ENCODE measurements around the gene STX3. TPM values are rescaled to one million over a fixed set of nuclear protein-coding genes. Genes with fewer than 3 reads are reported as not detected.
"Not testable (repeated sequence)": the region's sequence is repeated elsewhere in the genome, so short reads cannot be mapped to it uniquely, and the experiment has no call there.

Gene STX3
- total and polyA plus RNA-seq, 4 donors, result 10.1 to 15.5 (median 11.8) TPM

DNA sequence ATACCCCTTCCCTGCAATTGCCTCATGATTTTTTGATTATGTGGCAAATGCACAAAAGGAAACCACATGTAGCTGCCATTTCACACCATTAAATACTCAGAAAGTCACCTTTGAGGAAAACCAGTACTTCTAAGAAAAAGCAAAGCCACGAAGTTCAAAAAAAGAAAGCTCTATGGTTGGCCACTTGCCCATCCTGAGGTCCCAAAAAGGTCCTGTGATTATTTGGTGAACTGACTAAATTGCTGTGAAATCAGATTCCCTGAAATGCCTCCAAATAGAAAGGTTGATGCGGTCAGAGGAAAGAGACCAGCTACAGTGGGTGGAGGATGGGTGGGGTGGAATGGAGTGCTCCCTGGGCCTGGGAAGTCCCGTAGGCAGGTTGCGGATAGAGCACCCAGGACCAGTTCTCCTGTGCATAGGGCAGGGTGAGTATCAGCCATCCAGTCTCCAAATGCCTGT is 28.5 kb downstream of the STX3 start:
- Histone ChIP-seq H3K27ac (ENCODE audit: low read depth, low read length) (no peak overlapping the region), H3K36me3 (ENCODE audit: control insufficient read depth, insufficient read depth, low read length) (no peaks in the 10 kb centered on the region), H3K9me3 (ENCODE audit: control insufficient read depth, insufficient read depth, low read length) (no peaks in the 10 kb centered on the region), H3K4me3 (ENCODE audit: low read depth, low read length) (no peak overlapping the region), H3K4me1 (ENCODE audit: control insufficient read depth, insufficient read depth, low read length) (no peaks in the 10 kb centered on the region), H3K27me3 (ENCODE audit: control insufficient read depth, insufficient read depth, low read length) (no peaks in the 10 kb centered on the region)
- DNase-seq (ENCODE audit: low read depth in 4 of 6, low spot score in 6 of 6), result no peak
- 87% methylated on average over 4 of the region's 4 CpGs for WGBS (ENCODE audit: insufficient coverage)

DNA sequence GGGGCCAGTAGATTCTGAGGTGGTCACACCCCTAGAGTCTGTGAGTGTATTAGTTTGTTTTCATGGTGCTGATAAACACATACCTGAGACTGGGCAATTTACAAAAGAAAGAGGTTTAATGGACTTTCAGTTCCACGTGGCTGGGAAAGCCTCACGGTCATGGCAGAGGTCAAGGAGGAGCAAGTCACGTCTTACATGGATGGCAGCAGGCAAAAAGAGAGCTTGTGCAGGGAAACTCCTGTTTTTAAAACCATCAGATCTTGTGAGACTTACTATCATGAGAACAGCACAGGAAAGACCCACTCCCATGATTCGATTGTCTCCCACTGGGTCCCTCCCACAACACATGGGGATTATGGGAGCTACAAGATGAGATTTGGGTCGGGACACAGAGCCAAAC is 29.3 kb downstream of the STX3 start:
- not testable (repeated sequence) for H3K9me3 ChIP-seq (ENCODE audit: control insufficient read depth, insufficient read depth, low read length); H3K27me3 ChIP-seq (ENCODE audit: control insufficient read depth, insufficient read depth, low read length); DNase-seq (ENCODE audit: low read depth in 4 of 6, low spot score in 6 of 6); H3K4me3 ChIP-seq (ENCODE audit: low read depth, low read length); H3K4me1 ChIP-seq (ENCODE audit: control insufficient read depth, insufficient read depth, low read length); H3K36me3 ChIP-seq (ENCODE audit: control insufficient read depth, insufficient read depth, low read length); H3K27ac ChIP-seq (ENCODE audit: low read depth, low read length)
- 91% methylated on average over 3 of the region's 5 CpGs for WGBS (ENCODE audit: insufficient coverage)

DNA sequence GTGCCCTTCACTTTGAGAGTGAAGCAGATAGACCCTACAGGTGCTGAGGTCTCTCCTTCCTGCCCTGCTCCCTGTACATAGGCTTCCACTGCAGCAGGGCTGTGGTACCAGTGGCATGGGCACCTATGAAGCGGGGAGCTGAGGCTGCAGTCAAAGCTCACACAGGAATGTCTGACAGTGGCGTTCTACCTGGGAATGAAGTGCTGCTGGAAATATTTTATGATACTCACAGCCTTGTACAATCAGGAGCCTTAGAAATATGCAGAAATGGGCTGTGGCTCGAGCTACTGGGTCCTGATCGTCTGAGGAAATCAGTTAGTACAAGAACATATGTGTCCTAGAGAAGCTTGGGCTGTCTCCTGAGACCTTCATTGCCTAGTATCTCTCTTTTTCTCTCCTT is 30.6 kb downstream of the STX3 start:
- Histone ChIP-seq H3K4me3 (ENCODE audit: low read depth, low read length) (no peak overlapping the region), H3K27ac (ENCODE audit: low read depth, low read length) (no peak overlapping the region), H3K9me3 (ENCODE audit: control insufficient read depth, insufficient read depth, low read length) (no peaks in the 10 kb centered on the region), H3K36me3 (ENCODE audit: control insufficient read depth, insufficient read depth, low read length) (peaks cover 1% of the 10 kb centered on the region), H3K27me3 (ENCODE audit: control insufficient read depth, insufficient read depth, low read length) (no peaks in the 10 kb centered on the region), H3K4me1 (ENCODE audit: control insufficient read depth, insufficient read depth, low read length) (no peaks in the 10 kb centered on the region)
- 100% methylated on average over 2 of the region's 4 CpGs for WGBS (ENCODE audit: insufficient coverage)
- DNase-seq (ENCODE audit: low read depth in 4 of 6, low spot score in 6 of 6), result no peak

DNA sequence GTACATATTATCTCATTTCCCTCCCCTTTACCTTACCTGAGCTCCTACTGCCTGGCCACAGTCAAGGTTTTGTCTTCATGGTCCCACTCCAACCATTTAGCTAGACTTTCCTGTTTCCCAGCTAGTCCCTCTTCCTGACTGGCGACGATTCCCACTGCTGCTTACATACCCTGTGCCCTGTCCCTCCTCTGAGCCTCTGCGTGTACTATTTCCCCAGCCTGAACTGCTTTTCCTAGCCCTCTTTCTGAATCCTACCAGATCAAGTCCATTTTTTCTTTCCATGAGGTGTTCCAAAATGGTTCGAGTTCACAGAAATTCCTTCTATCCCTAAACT is 32.0 kb downstream of the STX3 start:
- Histone ChIP-seq H3K4me3 (ENCODE audit: low read depth, low read length) (no peak overlapping the region), H3K27me3 (ENCODE audit: control insufficient read depth, insufficient read depth, low read length) (no peaks in the 10 kb centered on the region), H3K36me3 (ENCODE audit: control insufficient read depth, insufficient read depth, low read length) (peaks cover 3% of the 10 kb centered on the region), H3K9me3 (ENCODE audit: control insufficient read depth, insufficient read depth, low read length) (no peaks in the 10 kb centered on the region), H3K27ac (ENCODE audit: low read depth, low read length) (no peak overlapping the region), H3K4me1 (ENCODE audit: control insufficient read depth, insufficient read depth, low read length) (no peaks in the 10 kb centered on the region)
- DNase-seq (ENCODE audit: low read depth in 4 of 6, low spot score in 6 of 6), result no peak
- 90% methylated on average over 4 of the region's 4 CpGs for WGBS (ENCODE audit: insufficient coverage)

DNA sequence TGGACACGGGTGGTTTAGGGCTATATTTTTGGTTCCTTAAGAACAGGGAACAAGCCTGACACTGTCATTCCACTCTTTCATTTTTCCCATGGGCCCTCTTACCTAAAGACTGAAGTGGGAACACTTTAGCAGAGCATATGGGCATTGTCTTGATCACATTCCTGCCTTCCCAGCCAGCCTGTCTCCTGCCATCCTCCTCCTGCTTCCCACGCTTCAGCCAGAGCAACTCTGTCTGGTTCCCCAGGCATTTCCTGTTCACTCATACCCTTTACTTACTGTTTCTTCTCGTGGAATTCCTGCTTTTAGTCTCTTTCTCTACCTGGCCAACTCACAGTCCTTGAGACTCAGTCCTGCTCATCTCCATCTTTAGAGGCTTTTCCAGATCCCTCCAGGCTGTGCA is 32.6 kb downstream of the STX3 start:
- Histone ChIP-seq H3K27me3 (ENCODE audit: control insufficient read depth, insufficient read depth, low read length) (no peaks in the 10 kb centered on the region), H3K9me3 (ENCODE audit: control insufficient read depth, insufficient read depth, low read length) (no peaks in the 10 kb centered on the region), H3K27ac (ENCODE audit: low read depth, low read length) (no peak overlapping the region), H3K4me3 (ENCODE audit: low read depth, low read length) (no peak overlapping the region), H3K4me1 (ENCODE audit: control insufficient read depth, insufficient read depth, low read length) (no peaks in the 10 kb centered on the region), H3K36me3 (ENCODE audit: control insufficient read depth, insufficient read depth, low read length) (peaks cover 3% of the 10 kb centered on the region)
- no peak for DNase-seq (ENCODE audit: low read depth in 4 of 6, low spot score in 6 of 6)
- 68% methylated on average over 3 of the region's 3 CpGs for WGBS (ENCODE audit: insufficient coverage)

DNA sequence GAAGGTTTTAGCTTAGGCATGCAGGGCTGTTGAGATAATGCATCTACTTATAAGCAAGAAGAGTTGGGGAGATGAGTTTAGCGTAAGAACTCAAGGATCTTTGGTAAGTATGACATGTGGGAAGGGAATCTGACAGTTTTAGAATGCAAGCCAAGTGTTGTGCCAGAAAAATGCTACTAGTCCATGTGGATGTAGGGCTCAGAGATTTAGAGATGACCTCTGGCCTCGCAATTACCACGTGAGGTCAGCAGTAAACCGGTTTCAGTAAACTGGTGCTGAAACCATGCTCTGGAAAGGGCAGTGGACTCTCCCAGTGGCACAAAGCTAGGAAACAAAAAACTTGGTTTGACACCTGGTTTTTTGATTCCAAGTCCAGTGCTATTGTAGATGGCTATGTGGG is 36.5 kb downstream of the STX3 start:
- Histone ChIP-seq H3K4me3 (ENCODE audit: low read depth, low read length) (no peak overlapping the region), H3K36me3 (ENCODE audit: control insufficient read depth, insufficient read depth, low read length) (peaks cover 6% of the 10 kb centered on the region), H3K27me3 (ENCODE audit: control insufficient read depth, insufficient read depth, low read length) (no peaks in the 10 kb centered on the region), H3K9me3 (ENCODE audit: control insufficient read depth, insufficient read depth, low read length) (no peaks in the 10 kb centered on the region), H3K4me1 (ENCODE audit: control insufficient read depth, insufficient read depth, low read length) (no peaks in the 10 kb centered on the region), H3K27ac (ENCODE audit: low read depth, low read length) (no peak overlapping the region)
- no peak for DNase-seq (ENCODE audit: low read depth in 4 of 6, low spot score in 6 of 6)
- WGBS (ENCODE audit: insufficient coverage), result 81% methylated on average over 4 of the region's 4 CpGs

DNA sequence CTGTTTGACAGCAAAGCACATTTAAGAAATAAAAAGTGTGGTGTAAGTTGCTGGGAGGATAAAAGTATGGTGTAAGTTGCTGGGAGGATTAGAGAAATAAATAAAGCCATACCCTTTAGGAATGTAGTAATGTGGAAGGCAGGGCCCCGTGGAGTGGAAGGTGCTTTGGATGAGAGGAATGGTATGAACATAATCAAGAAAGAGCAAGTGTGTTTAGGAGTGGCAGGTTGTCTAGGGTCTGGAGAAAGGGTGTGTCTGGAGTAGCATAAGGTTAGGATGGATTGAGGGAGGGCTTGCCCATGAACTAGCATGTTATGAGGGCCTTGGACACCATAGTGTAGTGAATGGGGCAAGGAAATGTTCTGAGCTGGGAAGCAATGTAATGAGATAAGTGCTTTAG is 37.3 kb downstream of the STX3 start:
- H3K4me1 ChIP-seq (ENCODE audit: control insufficient read depth, insufficient read depth, low read length), result no peaks in the 10 kb centered on the region
- H3K27me3 ChIP-seq (ENCODE audit: control insufficient read depth, insufficient read depth, low read length), result no peaks in the 10 kb centered on the region
- peaks cover 6% of the 10 kb centered on the region for H3K36me3 ChIP-seq (ENCODE audit: control insufficient read depth, insufficient read depth, low read length)
- DNase-seq (ENCODE audit: low read depth in 4 of 6, low spot score in 6 of 6), result no peak
- H3K4me3 ChIP-seq (ENCODE audit: low read depth, low read length), result no peak overlapping the region
- no peaks in the 10 kb centered on the region for H3K9me3 ChIP-seq (ENCODE audit: control insufficient read depth, insufficient read depth, low read length)
- no peak overlapping the region for H3K27ac ChIP-seq (ENCODE audit: low read depth, low read length)
- 93% methylated on average over 1 of the region's 1 CpG for WGBS (ENCODE audit: insufficient coverage)

DNA sequence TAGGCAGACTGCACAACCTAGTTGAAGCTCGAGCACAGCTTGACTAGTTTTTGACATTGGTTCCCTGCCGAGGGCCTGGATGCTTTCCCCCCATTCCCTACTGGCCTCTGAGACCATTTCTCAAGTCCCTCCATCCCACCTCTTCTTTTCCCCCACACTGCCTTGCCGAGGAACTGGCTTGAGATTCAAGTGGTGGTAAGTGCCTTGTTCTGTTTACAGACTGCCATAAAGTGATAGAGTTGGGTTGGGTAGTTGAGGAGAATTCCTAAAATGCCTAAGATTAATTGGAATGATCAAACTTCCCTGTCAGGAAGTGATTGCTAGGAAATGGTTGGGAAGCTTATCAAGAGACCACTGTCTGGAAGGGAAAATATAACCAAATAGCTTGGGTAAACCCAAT is 39.2 kb downstream of the STX3 start:
- Histone ChIP-seq H3K9me3 (ENCODE audit: control insufficient read depth, insufficient read depth, low read length) (no peaks in the 10 kb centered on the region), H3K27me3 (ENCODE audit: control insufficient read depth, insufficient read depth, low read length) (no peaks in the 10 kb centered on the region), H3K4me3 (ENCODE audit: low read depth, low read length) (no peak overlapping the region), H3K27ac (ENCODE audit: low read depth, low read length) (no peak overlapping the region), H3K36me3 (ENCODE audit: control insufficient read depth, insufficient read depth, low read length) (peaks cover 6% of the 10 kb centered on the region), H3K4me1 (ENCODE audit: control insufficient read depth, insufficient read depth, low read length) (no peaks in the 10 kb centered on the region)
- no CpG with 5 or more reads among the region's 3 CpGs for WGBS (ENCODE audit: insufficient coverage)
- DNase-seq (ENCODE audit: low read depth in 4 of 6, low spot score in 6 of 6), result no peak

DNA sequence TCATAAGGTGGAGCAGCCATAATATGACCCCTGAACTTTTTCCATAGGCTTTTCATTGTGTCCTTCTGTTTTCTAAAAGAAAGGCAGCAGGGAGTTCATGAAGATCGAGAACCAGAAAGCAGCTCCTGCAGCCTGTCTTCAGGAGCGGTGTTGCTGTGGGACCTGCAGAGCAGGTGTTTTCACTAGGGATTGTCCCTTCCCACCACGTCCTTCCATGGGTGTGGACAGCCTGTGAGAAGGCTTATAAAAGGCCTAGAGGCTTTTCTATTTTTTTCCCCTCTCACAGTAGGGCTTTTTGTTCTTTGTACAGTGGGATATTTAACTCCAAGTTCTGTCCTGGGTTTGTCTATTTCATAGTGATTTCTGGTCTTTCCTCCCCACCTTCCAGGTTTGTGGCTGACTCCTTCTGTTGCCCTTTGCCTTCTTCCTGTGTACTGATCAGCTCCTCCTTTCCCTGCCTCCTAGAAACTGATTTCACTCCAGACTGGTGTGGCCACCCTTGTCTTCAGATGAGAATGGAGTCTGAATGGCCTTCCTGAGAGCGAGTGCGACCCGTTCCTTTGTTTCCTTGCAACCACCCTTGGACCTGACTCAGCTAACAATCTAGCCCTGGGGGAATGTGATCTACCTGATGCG is 45.3 kb downstream of the STX3 start:
- Histone ChIP-seq H3K27me3 (ENCODE audit: control insufficient read depth, insufficient read depth, low read length) (no peaks in the 10 kb centered on the region), H3K4me3 (ENCODE audit: low read depth, low read length) (no peak overlapping the region), H3K27ac (ENCODE audit: low read depth, low read length) (no peak overlapping the region), H3K4me1 (ENCODE audit: control insufficient read depth, insufficient read depth, low read length) (no peaks in the 10 kb centered on the region), H3K9me3 (ENCODE audit: control insufficient read depth, insufficient read depth, low read length) (no peaks in the 10 kb centered on the region), H3K36me3 (ENCODE audit: control insufficient read depth, insufficient read depth, low read length) (no peaks in the 10 kb centered on the region)
- WGBS (ENCODE audit: insufficient coverage), result 88% methylated on average over 4 of the region's 7 CpGs
- DNase-seq (ENCODE audit: low read depth in 4 of 6, low spot score in 6 of 6), result no peak

DNA sequence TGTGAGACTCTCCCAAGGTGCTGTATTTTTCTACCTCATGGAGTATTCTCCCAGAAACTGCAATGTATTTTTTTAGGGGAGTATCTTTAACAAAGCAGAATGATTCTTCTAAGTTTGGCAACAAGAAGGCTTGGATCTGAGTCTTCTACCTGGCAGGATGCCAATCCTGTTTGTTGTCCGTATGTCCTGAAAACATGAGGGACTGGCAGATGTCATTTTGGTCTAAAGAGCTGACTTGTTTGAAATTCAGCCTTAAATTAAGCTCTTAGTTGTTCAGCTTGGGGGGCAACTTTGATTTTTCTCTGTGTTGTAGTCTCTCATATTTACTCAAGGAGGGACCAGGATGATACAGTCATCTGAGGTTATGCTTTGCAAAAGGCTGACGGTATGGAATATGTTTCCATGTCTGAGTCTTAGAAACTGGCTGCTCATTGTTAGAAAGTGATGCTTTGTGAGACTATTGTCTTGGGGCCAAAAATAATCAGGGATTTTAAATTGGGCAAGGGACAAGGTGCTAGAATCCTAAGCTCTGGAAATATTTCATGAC is 46.1 kb downstream of the STX3 start:
- Histone ChIP-seq H3K4me3 (ENCODE audit: low read depth, low read length) (no peak overlapping the region), H3K4me1 (ENCODE audit: control insufficient read depth, insufficient read depth, low read length) (no peaks in the 10 kb centered on the region), H3K9me3 (ENCODE audit: control insufficient read depth, insufficient read depth, low read length) (no peaks in the 10 kb centered on the region), H3K36me3 (ENCODE audit: control insufficient read depth, insufficient read depth, low read length) (peaks cover 2% of the 10 kb centered on the region), H3K27me3 (ENCODE audit: control insufficient read depth, insufficient read depth, low read length) (no peaks in the 10 kb centered on the region), H3K27ac (ENCODE audit: low read depth, low read length) (no peak overlapping the region)
- DNase-seq (ENCODE audit: low read depth in 4 of 6, low spot score in 6 of 6), result peak in 1 of 6 donors; percentile 54
- 57% methylated on average over 2 of the region's 2 CpGs for WGBS (ENCODE audit: insufficient coverage)
